ENCODE results near the gene NPR2. TPM values are rescaled to one million over a fixed set of nuclear protein-coding genes. Genes with fewer than 3 reads are reported as not detected.
A peak's percentile ranks its signal among the peaks of the same experiment; 100 is the strongest.

NPR2 gene
- polyA plus RNA-seq, 2 of the 4 experiments (the other 2 are of a cell fraction): 7.8 to 18.8 TPM

DNA sequence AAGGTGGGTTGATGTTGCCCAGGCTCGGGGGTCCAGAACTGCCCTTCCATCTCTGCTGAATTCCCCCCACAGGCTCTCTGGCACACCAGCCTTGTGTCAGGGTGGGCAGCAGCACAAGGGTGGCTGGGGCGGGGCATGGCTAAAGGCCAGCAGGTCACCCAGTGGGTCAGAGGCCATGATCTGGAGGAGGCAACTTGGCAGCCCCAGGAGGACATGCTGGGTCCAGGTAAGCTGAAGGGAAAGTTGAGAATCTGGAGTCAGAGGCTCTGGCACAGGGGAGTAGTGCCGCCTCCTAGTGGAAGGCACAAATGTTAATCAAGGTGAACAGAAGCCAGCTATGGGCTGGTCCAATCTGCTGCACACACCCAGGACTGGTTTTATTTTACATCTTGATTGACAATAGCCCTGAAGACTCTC, 43.8 kb downstream of the NPR2 start:
- FAIRE-seq (no peak), DNase-seq (ENCODE audit: low read depth in 1 of 2, low spot score in 1 of 2) (no peak), ATAC-seq (peak in 1 of 2 experiments; percentile 75; a peak in 3 of 6 replicates)
- H3K4me2 ChIP-seq: no peak overlapping the region
- TF ChIP-seq RAD21 (conservative IDR thresholded peaks at IDR 0.05 in 1 of 2, IDR thresholded peaks at IDR 0.05 in 1 of 2) (0 out of 5 replicates have a peak, but pooled peaks of 1 of the 2 experiments have one; percentile 22), E2F6 (IDR thresholded peaks at IDR 0.05; ENCODE audit: borderline replicate concordance, low read depth) (no peak)
- POLR2A ChIA-PET: interaction anchor here (1.2 kb wide), 1 partner anchor 21 kb away, joined by 4 read pairs; the partner anchor contains the start of gene HINT2
- H3K27ac ChIP-seq: no peak overlapping the region
- no peaks in the 10 kb centered on the region for H3K9me3 ChIP-seq
- 91% methylated on average over 3 of the region's 3 CpGs for WGBS (ENCODE audit: missing lambda C conversion rate)
- H3K4me3 ChIP-seq: no peak overlapping the region
- CTCF ChIA-PET: interaction anchor here (0.6 to 9.2 kb wide), 9 partner anchors 8 to 76 kb away, joined by 3 to 59 read pairs (median 4); partner anchors contain the start of genes FAM221B and TMEM8B
- no peaks in the 10 kb centered on the region for H3K4me1 ChIP-seq

GRCh38 chr9:35835766-35836165, 44.4 kb downstream of the NPR2 start:
- FAIRE-seq (no peak), DNase-seq (ENCODE audit: low read depth in 1 of 2, low spot score in 1 of 2) (no peak), ATAC-seq (no peak)
- POLR2A ChIA-PET: interaction anchor here (1.2 kb wide), 1 partner anchor 21 kb away, joined by 4 read pairs; the partner anchor contains the start of gene HINT2
- no peak for TF ChIP-seq TP53 (CRISPR knock-in tag; IDR thresholded peaks at IDR 0.05)
- no peak overlapping the region for H3K4me2 ChIP-seq
- no peaks in the 10 kb centered on the region for H3K9me3 ChIP-seq
- 58% methylated on average over 2 of the region's 2 CpGs for WGBS (ENCODE audit: missing lambda C conversion rate)
- no peak overlapping the region for H3K4me3 ChIP-seq
- CTCF ChIA-PET: interaction anchor here (0.8 to 9.2 kb wide), 10 partner anchors 8 to 75 kb away, joined by 3 to 59 read pairs (median 4); partner anchors contain the start of genes FAM221B and TMEM8B
- no peaks in the 10 kb centered on the region for H3K4me1 ChIP-seq
- no peak overlapping the region for H3K27ac ChIP-seq

GRCh38 chr9:35836595-35836994, 45.2 kb downstream of the NPR2 start:
- 70% methylated on average over 5 of the region's 5 CpGs for WGBS (ENCODE audit: missing lambda C conversion rate)

GRCh38 chr9:35839926-35840325, 48.5 kb downstream of the NPR2 start:
- 77% methylated on average over 5 of the region's 5 CpGs for WGBS (ENCODE audit: missing lambda C conversion rate)
- ATAC-seq: no peak
- H3K4me3 ChIP-seq: no peak overlapping the region
- no peak overlapping the region for H3K4me2 ChIP-seq
- CTCF ChIA-PET: interaction anchor here (1.1 to 9.2 kb wide), 5 partner anchors 13 to 106 kb away, joined by 4 to 59 read pairs (median 4); partner anchors contain the start of genes FAM221B and TMEM8B
- H3K4me1 ChIP-seq: peaks cover 8% of the 10 kb centered on the region
- POLR2A ChIA-PET: no interaction called here
- H3K27ac ChIP-seq: no peak overlapping the region
- no peaks in the 10 kb centered on the region for H3K9me3 ChIP-seq
- no peak for DNase-seq (ENCODE audit: low read depth in 1 of 2, low spot score in 1 of 2)
- FAIRE-seq: no peak
- TF ChIP-seq JUNB (IDR thresholded peaks at IDR 0.05) (no peak), E2F6 (IDR thresholded peaks at IDR 0.05; ENCODE audit: borderline replicate concordance, low read depth) (no peak), POLR2AphosphoS2 (conservative IDR thresholded peaks at IDR 0.05; ENCODE audit: low read length) (no peak), RARB (CRISPR knock-in tag; IDR thresholded peaks at IDR 0.05) (no peak), TFCP2L1 (CRISPR knock-in tag; IDR thresholded peaks at IDR 0.05) (no peak), KDM5A (IDR thresholded peaks at IDR 0.05) (no peak), EP300 (IDR thresholded peaks at IDR 0.05) (no peak), PBX3 (IDR thresholded peaks at IDR 0.05) (no peak), ZFP36 (IDR thresholded peaks at IDR 0.05; ENCODE audit: borderline replicate concordance, partially characterized antibody) (no peak), NR3C1 (IDR thresholded peaks at IDR 0.05) (no peak), KDM1A (IDR thresholded peaks at IDR 0.05; ENCODE audit: low read depth) (no peak)
- TF ChIP-seq, protein P1, sequence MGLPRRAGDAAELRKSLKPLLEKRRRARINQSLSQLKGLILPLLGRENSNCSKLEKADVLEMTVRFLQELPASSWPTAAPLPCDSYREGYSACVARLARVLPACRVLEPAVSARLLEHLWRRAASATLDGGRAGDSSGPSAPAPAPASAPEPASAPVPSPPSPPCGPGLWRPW (IDR thresholded peaks at IDR 0.05): no peak

More at GRCh38 chr9:35836595-35836994, 45.2 kb downstream of the NPR2 start:
- ChIA-PET POLR2A (no interaction called here), CTCF (interaction anchor here (1.0 to 9.2 kb wide), 9 partner anchors 7 to 140 kb away, joined by 3 to 59 read pairs (median 4); partner anchors contain the start of genes FAM221B and TMEM8B)
- TF ChIP-seq RAD21 (conservative IDR thresholded peaks at IDR 0.05 in 1 of 2, IDR thresholded peaks at IDR 0.05 in 1 of 2): no peak
- no peak for TF ChIP-seq HEYL (CRISPR knock-in tag; IDR thresholded peaks at IDR 0.05)
- TF ChIP-seq USF2 (IDR thresholded peaks at IDR 0.05): no peak
- no peak for TF ChIP-seq RNF2 (IDR thresholded peaks at IDR 0.05; ENCODE audit: borderline replicate concordance, low read depth)
- no peak for TF ChIP-seq FOSL2 (IDR thresholded peaks at IDR 0.05)
- TF ChIP-seq FOSL2 (CRISPR knock-in tag; IDR thresholded peaks at IDR 0.05): no peak
- no peak for TF ChIP-seq POLR2AphosphoS2 (conservative IDR thresholded peaks at IDR 0.05; ENCODE audit: low read length)
- no peak for TF ChIP-seq HDAC2 (IDR thresholded peaks at IDR 0.05)
- TF ChIP-seq HMGXB4 (CRISPR knock-in tag; IDR thresholded peaks at IDR 0.05; ENCODE audit: borderline replicate concordance): no peak
- no peak for TF ChIP-seq FOXS1 (CRISPR knock-in tag; IDR thresholded peaks at IDR 0.05)
- no peak for TF ChIP-seq MYC (IDR thresholded peaks at IDR 0.05; ENCODE audit: borderline replicate concordance, low read length)
- no peak for TF ChIP-seq EHF (CRISPR knock-in tag; IDR thresholded peaks at IDR 0.05)
- TF ChIP-seq, protein P1 (IDR thresholded peaks at IDR 0.05): no peak
- no peak for ATAC-seq
- Histone ChIP-seq H3K4me3 (no peak overlapping the region), H3K4me1 (no peaks in the 10 kb centered on the region), H3K4me2 (no peak overlapping the region), H3K27ac (no peak overlapping the region), H3K9me3 (no peaks in the 10 kb centered on the region)
- no peak for FAIRE-seq
- no peak for DNase-seq (ENCODE audit: low read depth in 1 of 2, low spot score in 1 of 2)

Measured in A549 (cell line).